Tibial nerve (tissue), 4 donors: ENCODE results near the gene AFAP1. TPM values are rescaled to one million over a fixed set of nuclear protein-coding genes. Genes with fewer than 3 reads are reported as not detected.
A peak's percentile ranks its signal among the peaks of the same experiment; 100 is the strongest.

Experiments
- DNase-seq, 2 donors: peaks; one replicate each; pipeline ENCODE4 v3.0.0-alpha.2; 2019; ENCODE audit warnings: low spot score in 2 of 2
- H3K27ac ChIP-seq, 4 donors: fragments of 200-600 bp; sonication (generic) in 3 of 4; one replicate each; pipeline ENCODE4 v1.5.1; 2017 to 2019; ENCODE audit warnings: mild to moderate bottlenecking in 1 of 4
- H3K27me3 ChIP-seq, 2 donors: fragments of 200-600 bp; sonication (generic) in 1 of 2; one replicate each; pipeline versions ENCODE4 v1.5.1 to v1.6.0; 2017 to 2019
- H3K36me3 ChIP-seq, 3 donors: fragments of 200-600 bp; sonication (generic); one replicate each; pipeline ENCODE4 v1.5.1; 2018 to 2019
- H3K4me1 ChIP-seq, 4 donors: fragments of 200-600 bp; sonication (generic) in 3 of 4; one replicate each; pipeline ENCODE4 v1.5.1; 2017 to 2019
- H3K4me3 ChIP-seq, 4 donors: fragments of 200-600 bp; sonication (generic) in 3 of 4; one replicate each; pipeline ENCODE4 v1.5.1; 2017 to 2019; ENCODE audit warnings: mild to moderate bottlenecking in 1 of 4, moderate library complexity in 1 of 4
- H3K9me3 ChIP-seq, 4 donors: fragments of 200-600 bp; sonication (generic) in 3 of 4; one replicate each; pipeline ENCODE4 v1.5.1; 2017 to 2019
- CTCF ChIP-seq, 5 experiments: fragments of 200-600 bp in 3 of 5; fragments of 450-650 bp in 2 of 5; sonication (generic) in 3 of 5; IDR thresholded peaks; one replicate each; pipeline ENCODE4 v1.5.1; 2016 to 2019; ENCODE audit warnings: antibody characterized with exemption in 5 of 5, mild to moderate bottlenecking in 3 of 5, moderate library complexity in 2 of 5
- EP300 ChIP-seq, 2 donors: sonication (generic); formaldehyde crosslinking; IDR thresholded peaks; one replicate each; pipeline ENCODE4 v1.6.1; 2017; ENCODE audit warnings: antibody characterized with exemption in 2 of 2, mild to moderate bottlenecking in 1 of 2
- POLR2A ChIP-seq, 2 donors: fragments of 450-650 bp; IDR thresholded peaks; one replicate each; pipeline ENCODE4 v1.6.1; 2017; ENCODE audit warnings: antibody characterized with exemption in 2 of 2, mild to moderate bottlenecking in 2 of 2, moderate library complexity in 2 of 2
- WGBS, 2 donors: methylation state at CpG; one replicate each; pipeline ENCODE4 v1.1.5; 2018; 5-methylcytosine and 5-hydroxymethylcytosine counted together
- total RNA-seq, 4 donors: library from RNA; depleted of rRNA; stranded (reverse); fragments of >200 nt; gene quantifications; one replicate each; pipeline ENCODE4 v1.1.0, GENCODE V29; 2016

AFAP1 gene
- total RNA-seq, 4 donors from 2014 or later: 23.2 to 34.9 (median 32.1) TPM

GRCh38 chr4:7897811-7898210 is 41.9 kb downstream of the AFAP1 start:
- WGBS, 2 donors: 90 to 94% methylated on average over 7 of the region's 7 CpGs
- H3K27ac ChIP-seq: no peak overlapping the region

GRCh38 chr4:7894677-7895181 is 44.9 kb downstream of the AFAP1 start:
- H3K9me3 ChIP-seq: no peaks in the 10 kb centered on the region
- H3K4me3 ChIP-seq: no peak overlapping the region
- 83 to 89% methylated on average over 15 of the region's 15 CpGs for WGBS, 2 donors

More at GRCh38 chr4:7897811-7898210, 41.9 kb downstream of the AFAP1 start:
- no peak overlapping the region for H3K4me3 ChIP-seq
- H3K36me3 ChIP-seq: peaks cover 0 to 4% (median 0%) of the 10 kb centered on the region in 3 donors
- H3K9me3 ChIP-seq: no peaks in the 10 kb centered on the region
- DNase-seq: no peak
- H3K27me3 ChIP-seq: no peaks in the 10 kb centered on the region
- H3K4me1 ChIP-seq: peaks cover 0 to 37% (median 0%) of the 10 kb centered on the region in 4 donors
- no peak for TF ChIP-seq POLR2A (IDR thresholded peaks at IDR 0.05)
- no peak for TF ChIP-seq EP300 (IDR thresholded peaks at IDR 0.05)
- no peak for TF ChIP-seq CTCF (IDR thresholded peaks at IDR 0.05)

GRCh38 chr4:7894098-7894676 is 45.5 kb downstream of the AFAP1 start:
- peaks cover 0 to 30% (median 2%) of the 10 kb centered on the region in 4 donors for H3K4me1 ChIP-seq
- no peak for DNase-seq
- H3K27ac ChIP-seq: no peak overlapping the region
- WGBS, 2 donors: 87 to 89% methylated on average over 12 of the region's 12 CpGs
- no peak overlapping the region for H3K4me3 ChIP-seq
- no peaks in the 10 kb centered on the region for H3K27me3 ChIP-seq
- peaks cover 0 to under 1% (median 0%) of the 10 kb centered on the region in 4 donors for H3K9me3 ChIP-seq
- no peak for TF ChIP-seq EP300 (IDR thresholded peaks at IDR 0.05)
- TF ChIP-seq POLR2A (IDR thresholded peaks at IDR 0.05): no peak
- TF ChIP-seq CTCF (IDR thresholded peaks at IDR 0.05): no peak
- H3K36me3 ChIP-seq: peaks cover 0 to 4% (median 0%) of the 10 kb centered on the region in 3 donors

More at GRCh38 chr4:7894677-7895181, 44.9 kb downstream of the AFAP1 start:
- Histone ChIP-seq H3K27me3 (no peaks in the 10 kb centered on the region), H3K36me3 (peaks cover 0 to 4% (median 0%) of the 10 kb centered on the region in 3 donors), H3K27ac (no peak overlapping the region), H3K4me1 (peaks cover 0 to 32% (median 2%) of the 10 kb centered on the region in 4 donors)
- no peak for DNase-seq
- TF ChIP-seq CTCF (IDR thresholded peaks at IDR 0.05): no peak

GRCh38 chr4:7893539-7893938 is 46.1 kb downstream of the AFAP1 start:
- Histone ChIP-seq H3K4me3 (no peak overlapping the region), H3K36me3 (peaks cover 0 to 4% (median 0%) of the 10 kb centered on the region in 3 donors), H3K9me3 (peaks cover 0 to 7% (median 3%) of the 10 kb centered on the region in 4 donors), H3K27ac (no peak overlapping the region), H3K4me1 (peaks cover 0 to 29% (median 2%) of the 10 kb centered on the region in 4 donors), H3K27me3 (no peaks in the 10 kb centered on the region)
- 92 to 95% methylated on average over 9 of the region's 9 CpGs for WGBS, 2 donors
- DNase-seq: no peak
- no peak for TF ChIP-seq EP300 (IDR thresholded peaks at IDR 0.05)

GRCh38 chr4:7892212-7893019 is 47.2 kb downstream of the AFAP1 start:
- 48 to 52% methylated on average over 12 of the region's 12 CpGs for WGBS, 2 donors
- Histone ChIP-seq H3K4me1 (peaks cover 0 to 24% (median 2%) of the 10 kb centered on the region in 4 donors), H3K27me3 (no peaks in the 10 kb centered on the region), H3K9me3 (peaks cover 0 to 12% (median 4%) of the 10 kb centered on the region in 4 donors), H3K27ac (peak overlapping the region in 2 of 4 donors; percentile 1 to 14), H3K4me3 (no peak overlapping the region), H3K36me3 (peaks cover 0 to 4% (median 0%) of the 10 kb centered on the region in 3 donors)
- no peak for DNase-seq
- no peak for TF ChIP-seq EP300 (IDR thresholded peaks at IDR 0.05)
- no peak for TF ChIP-seq CTCF (IDR thresholded peaks at IDR 0.05)
- no peak for TF ChIP-seq POLR2A (IDR thresholded peaks at IDR 0.05)
